ENCODE results near the gene DNMBP.
"Not testable (repeated sequence)": the region's sequence is repeated elsewhere in the genome, so short reads cannot be mapped to it uniquely, and the experiment has no call there.

The DNMBP gene

DNA sequence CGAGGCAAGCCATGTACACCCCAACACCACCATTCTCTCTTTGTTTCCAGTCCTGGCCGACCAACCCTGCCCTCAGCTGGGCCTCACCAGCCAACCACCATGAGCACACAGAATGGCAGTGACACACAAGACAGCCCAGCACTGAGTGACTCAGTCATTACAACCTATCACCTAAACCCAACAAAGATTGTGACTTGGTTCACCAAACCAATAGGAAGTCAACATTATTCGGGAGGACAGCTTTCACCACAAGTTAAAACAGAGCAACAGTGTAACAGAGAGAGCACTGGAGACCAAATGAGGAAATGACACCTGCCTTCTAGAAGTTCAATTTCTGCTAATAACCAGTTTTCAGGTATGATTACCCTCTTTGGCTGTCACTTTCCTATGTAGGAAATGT, 72.1 kb downstream of the DNMBP start:
- POLR2A ChIA-PET = no interaction called here
- CTCF ChIA-PET = no interaction called here
- no peak for DNase-seq

DNA sequence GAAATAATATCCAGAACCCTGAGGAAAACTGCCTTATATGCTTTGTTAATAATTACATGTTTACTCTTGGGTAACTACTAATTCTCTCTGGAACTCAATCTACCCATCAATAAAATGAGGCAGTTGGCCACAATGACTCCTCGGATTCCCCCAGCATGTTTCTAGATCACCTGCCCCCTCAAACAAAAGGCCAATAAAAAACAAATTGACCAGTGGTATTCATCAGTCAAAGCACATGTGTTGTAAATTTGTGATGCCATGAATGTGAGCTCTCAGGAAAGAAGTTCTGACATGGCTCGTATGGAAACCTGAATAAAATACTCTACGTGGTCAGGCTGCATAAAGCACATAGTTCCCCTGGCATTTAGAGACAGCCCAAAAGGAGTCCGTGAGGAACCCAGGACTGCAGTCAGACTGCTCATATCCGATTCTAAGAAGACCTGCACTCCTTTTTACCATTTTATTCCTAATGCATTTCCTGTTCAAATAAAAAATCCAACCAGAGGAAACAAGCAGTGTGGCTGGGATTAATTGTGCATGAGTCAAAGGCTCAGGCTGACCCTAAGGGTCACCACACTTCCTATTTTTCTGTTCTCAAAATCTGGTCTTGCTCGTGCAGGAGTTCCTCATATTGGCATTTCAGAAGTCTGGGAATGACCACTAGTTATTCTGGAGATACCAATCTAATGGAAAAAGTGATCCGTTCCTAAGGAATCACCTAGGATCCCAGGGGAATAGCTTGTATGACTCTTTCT, 77.4 kb downstream of the DNMBP start:
- POLR2A ChIA-PET; H3K9me3 ChIP-seq (ENCODE audit: control extremely low read depth in 1 of 5, control insufficient read depth in 4 of 5, insufficient read depth in 2 of 5, low read depth in 1 of 5, low read length in 4 of 5); H3K4me3 ChIP-seq (ENCODE audit: control insufficient read depth in 1 of 7, extremely low read depth in 1 of 7, insufficient read depth in 4 of 7, low read depth in 2 of 7, low read length in 6 of 7); CTCF ChIA-PET; H3K27me3 ChIP-seq (replicated peaks in 2 of 5; ENCODE audit: control insufficient read depth in 4 of 5, insufficient read depth in 5 of 5, low read length in 4 of 5); H3K27ac ChIP-seq (ENCODE audit: insufficient read depth in 1 of 2, low read depth in 1 of 2, low read length in 2 of 2, poor library complexity in 1 of 2, severe bottlenecking in 2 of 2); DNase-seq; H3K36me3 ChIP-seq (ENCODE audit: control insufficient read depth in 4 of 4, insufficient read depth in 4 of 4, low read length in 3 of 4): not testable (repeated sequence)
- WGBS (ENCODE audit: insufficient coverage) = 100% methylated on average over 1 of the region's 7 CpGs
- peaks cover 3 to 11% (median 7%) of the 10 kb centered on the region in 4 experiments for H3K4me1 ChIP-seq (ENCODE audit: control extremely low read depth in 1 of 4, control insufficient read depth in 4 of 4, insufficient read depth in 4 of 4, low read length in 3 of 4)

More for the DNA sequence above, 72.1 kb downstream of the DNMBP start:
- peaks cover 0 to 6% (median 3%) of the 10 kb centered on the region in 4 experiments for H3K36me3 ChIP-seq (ENCODE audit: control insufficient read depth in 4 of 4, insufficient read depth in 4 of 4, low read length in 3 of 4)
- no peaks in the 10 kb centered on the region for H3K4me1 ChIP-seq (ENCODE audit: control extremely low read depth in 1 of 4, control insufficient read depth in 4 of 4, insufficient read depth in 4 of 4, low read length in 3 of 4)
- 95% methylated on average over 3 of the region's 3 CpGs for WGBS (ENCODE audit: insufficient coverage)
- no peak overlapping the region for H3K4me3 ChIP-seq (ENCODE audit: control insufficient read depth in 1 of 7, extremely low read depth in 1 of 7, insufficient read depth in 4 of 7, low read depth in 2 of 7, low read length in 6 of 7)
- no peaks in the 10 kb centered on the region for H3K27me3 ChIP-seq (replicated peaks in 2 of 5; ENCODE audit: control insufficient read depth in 4 of 5, insufficient read depth in 5 of 5, low read length in 4 of 5)
- peaks cover 0 to 7% (median 0%) of the 10 kb centered on the region in 5 experiments for H3K9me3 ChIP-seq (ENCODE audit: control extremely low read depth in 1 of 5, control insufficient read depth in 4 of 5, insufficient read depth in 2 of 5, low read depth in 1 of 5, low read length in 4 of 5)
- no peak overlapping the region for H3K27ac ChIP-seq (ENCODE audit: insufficient read depth in 1 of 2, low read depth in 1 of 2, low read length in 2 of 2, poor library complexity in 1 of 2, severe bottlenecking in 2 of 2)

DNA sequence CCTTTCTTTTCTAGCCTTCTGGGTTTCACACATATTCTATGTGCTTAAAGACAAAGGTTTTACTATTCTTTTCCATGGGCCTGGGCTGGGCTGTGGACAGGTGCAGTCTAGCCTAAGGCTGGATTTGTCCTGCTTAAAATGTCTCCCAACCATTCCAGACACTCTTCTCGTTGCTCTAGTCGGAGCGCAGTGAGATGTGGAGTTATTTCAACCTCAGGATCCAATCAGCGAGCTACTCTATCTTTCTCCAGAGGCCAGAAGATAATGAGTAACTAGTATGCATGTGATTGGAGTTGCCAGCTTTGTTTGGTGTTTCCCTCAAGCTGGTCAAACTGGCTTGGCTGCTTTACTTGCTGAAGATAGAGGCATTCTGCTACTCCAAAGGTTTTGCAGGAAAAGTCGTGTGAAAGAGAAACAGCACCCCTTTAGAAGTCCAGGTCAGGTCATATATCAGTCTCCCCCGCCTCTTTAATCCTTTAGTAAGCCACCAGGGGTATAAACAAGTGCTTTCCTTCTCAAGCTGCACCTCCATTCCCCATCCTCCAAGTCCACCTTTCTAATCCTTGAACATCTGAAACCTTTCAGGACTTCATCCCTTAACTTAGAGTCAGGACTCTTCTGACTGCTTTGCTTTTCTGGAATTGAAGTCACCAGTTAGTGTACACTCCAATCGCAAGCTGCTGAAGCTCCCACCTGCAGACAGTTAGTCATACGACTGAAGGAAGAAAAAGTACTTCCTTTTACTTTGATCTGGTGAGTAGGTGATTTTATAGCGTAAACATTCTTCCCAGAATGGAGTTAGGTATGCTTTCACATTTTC, 78.8 kb downstream of the DNMBP start:
- Histone ChIP-seq H3K4me1 (ENCODE audit: control extremely low read depth in 1 of 4, control insufficient read depth in 4 of 4, insufficient read depth in 4 of 4, low read length in 3 of 4) (peaks cover 7 to 19% (median 11%) of the 10 kb centered on the region in 4 experiments), H3K9me3 (ENCODE audit: control extremely low read depth in 1 of 5, control insufficient read depth in 4 of 5, insufficient read depth in 2 of 5, low read depth in 1 of 5, low read length in 4 of 5) (no peaks in the 10 kb centered on the region), H3K27ac (ENCODE audit: insufficient read depth in 1 of 2, low read depth in 1 of 2, low read length in 2 of 2, poor library complexity in 1 of 2, severe bottlenecking in 2 of 2) (no peak overlapping the region), H3K36me3 (ENCODE audit: control insufficient read depth in 4 of 4, insufficient read depth in 4 of 4, low read length in 3 of 4) (no peaks in the 10 kb centered on the region), H3K4me3 (ENCODE audit: control insufficient read depth in 1 of 7, extremely low read depth in 1 of 7, insufficient read depth in 4 of 7, low read depth in 2 of 7, low read length in 6 of 7) (no peak overlapping the region), H3K27me3 (replicated peaks in 2 of 5; ENCODE audit: control insufficient read depth in 4 of 5, insufficient read depth in 5 of 5, low read length in 4 of 5) (no peaks in the 10 kb centered on the region)
- POLR2A ChIA-PET = no interaction called here
- DNase-seq = no peak
- CTCF ChIA-PET = interaction anchor here (1.2 to 2.1 kb wide), 3 partner anchors 13 to 49 kb away, joined by 3 to 5 read pairs (median 3); no protein-coding TSS in a partner anchor
- WGBS (ENCODE audit: insufficient coverage) = 75% methylated on average over 4 of the region's 9 CpGs

DNA sequence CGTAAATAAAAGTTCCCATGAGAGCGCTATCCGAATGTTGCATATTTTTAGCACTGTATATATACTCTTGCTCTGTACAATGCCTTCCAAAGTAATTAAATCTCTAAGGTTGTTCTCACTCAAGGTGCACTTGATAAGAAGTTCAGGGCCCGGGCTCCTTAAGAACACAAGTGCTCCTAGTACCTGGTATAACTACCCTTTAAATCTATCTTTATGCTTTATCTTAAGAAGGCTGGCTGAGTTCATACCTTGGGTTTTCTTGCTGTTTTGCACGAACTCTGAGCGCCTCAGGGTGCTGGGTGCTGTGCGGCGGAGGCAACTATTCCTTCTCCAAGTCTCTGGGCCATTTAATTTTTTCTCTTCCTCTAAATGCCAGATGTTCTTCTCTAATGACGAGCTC, 80.4 kb downstream of the DNMBP start:
- 97% methylated on average over 9 of the region's 9 CpGs for WGBS (ENCODE audit: insufficient coverage)
- H3K4me1 ChIP-seq (ENCODE audit: control extremely low read depth in 1 of 4, control insufficient read depth in 4 of 4, insufficient read depth in 4 of 4, low read length in 3 of 4) = peaks cover 7 to 19% (median 11%) of the 10 kb centered on the region in 4 experiments
- no peak overlapping the region for H3K4me3 ChIP-seq (ENCODE audit: control insufficient read depth in 1 of 7, extremely low read depth in 1 of 7, insufficient read depth in 4 of 7, low read depth in 2 of 7, low read length in 6 of 7)
- ChIA-PET POLR2A (no interaction called here), CTCF (interaction anchor here (2.1 kb wide), 1 partner anchor 11 kb away, joined by 5 read pairs; no protein-coding TSS in a partner anchor)
- no peak for DNase-seq
- no peak overlapping the region for H3K27ac ChIP-seq (ENCODE audit: insufficient read depth in 1 of 2, low read depth in 1 of 2, low read length in 2 of 2, poor library complexity in 1 of 2, severe bottlenecking in 2 of 2)
- H3K9me3 ChIP-seq (ENCODE audit: control extremely low read depth in 1 of 5, control insufficient read depth in 4 of 5, insufficient read depth in 2 of 5, low read depth in 1 of 5, low read length in 4 of 5) = no peaks in the 10 kb centered on the region
- H3K27me3 ChIP-seq (replicated peaks in 2 of 5; ENCODE audit: control insufficient read depth in 4 of 5, insufficient read depth in 5 of 5, low read length in 4 of 5) = no peaks in the 10 kb centered on the region
- H3K36me3 ChIP-seq (ENCODE audit: control insufficient read depth in 4 of 4, insufficient read depth in 4 of 4, low read length in 3 of 4) = no peaks in the 10 kb centered on the region

DNA sequence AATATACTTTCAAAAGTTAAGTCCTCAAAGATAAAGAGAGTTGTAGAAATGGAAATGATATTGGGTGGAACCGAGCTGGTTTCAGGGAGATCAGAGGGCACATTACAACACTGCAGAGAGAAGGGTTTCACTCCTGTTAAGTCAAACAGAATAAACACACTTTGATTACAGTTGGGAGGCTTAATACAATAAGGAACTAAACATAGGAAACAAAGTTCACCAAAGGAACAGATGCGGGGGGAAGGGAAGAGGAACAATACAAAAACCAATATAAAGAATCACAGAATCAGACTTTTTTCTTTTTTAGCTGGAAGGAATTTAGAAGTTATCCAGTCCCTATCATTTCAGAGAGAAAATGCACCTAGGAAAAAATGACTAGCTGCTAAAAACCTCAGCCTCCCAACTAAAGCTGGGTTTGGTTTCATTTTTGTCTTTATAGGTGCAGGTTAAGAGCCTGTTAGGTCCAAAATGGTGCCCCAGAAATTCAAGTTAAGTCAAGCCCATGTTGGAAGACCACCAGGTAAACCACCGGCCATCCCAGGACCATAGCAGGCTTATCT, 81.9 kb downstream of the DNMBP start:
- 73% methylated on average over 1 of the region's 3 CpGs for WGBS (ENCODE audit: insufficient coverage)
- ChIA-PET CTCF (no interaction called here), POLR2A (no interaction called here)
- DNase-seq = peak; percentile 4 to 62 (median 54)
- no peaks in the 10 kb centered on the region for H3K27me3 ChIP-seq (replicated peaks in 2 of 5; ENCODE audit: control insufficient read depth in 4 of 5, insufficient read depth in 5 of 5, low read length in 4 of 5)
- H3K36me3 ChIP-seq (ENCODE audit: control insufficient read depth in 4 of 4, insufficient read depth in 4 of 4, low read length in 3 of 4) = no peaks in the 10 kb centered on the region
- no peak overlapping the region for H3K4me3 ChIP-seq (ENCODE audit: control insufficient read depth in 1 of 7, extremely low read depth in 1 of 7, insufficient read depth in 4 of 7, low read depth in 2 of 7, low read length in 6 of 7)
- no peak overlapping the region for H3K27ac ChIP-seq (ENCODE audit: insufficient read depth in 1 of 2, low read depth in 1 of 2, low read length in 2 of 2, poor library complexity in 1 of 2, severe bottlenecking in 2 of 2)
- H3K4me1 ChIP-seq (ENCODE audit: control extremely low read depth in 1 of 4, control insufficient read depth in 4 of 4, insufficient read depth in 4 of 4, low read length in 3 of 4) = peaks cover 7 to 19% (median 11%) of the 10 kb centered on the region in 4 experiments
- no peaks in the 10 kb centered on the region for H3K9me3 ChIP-seq (ENCODE audit: control extremely low read depth in 1 of 5, control insufficient read depth in 4 of 5, insufficient read depth in 2 of 5, low read depth in 1 of 5, low read length in 4 of 5)

DNA sequence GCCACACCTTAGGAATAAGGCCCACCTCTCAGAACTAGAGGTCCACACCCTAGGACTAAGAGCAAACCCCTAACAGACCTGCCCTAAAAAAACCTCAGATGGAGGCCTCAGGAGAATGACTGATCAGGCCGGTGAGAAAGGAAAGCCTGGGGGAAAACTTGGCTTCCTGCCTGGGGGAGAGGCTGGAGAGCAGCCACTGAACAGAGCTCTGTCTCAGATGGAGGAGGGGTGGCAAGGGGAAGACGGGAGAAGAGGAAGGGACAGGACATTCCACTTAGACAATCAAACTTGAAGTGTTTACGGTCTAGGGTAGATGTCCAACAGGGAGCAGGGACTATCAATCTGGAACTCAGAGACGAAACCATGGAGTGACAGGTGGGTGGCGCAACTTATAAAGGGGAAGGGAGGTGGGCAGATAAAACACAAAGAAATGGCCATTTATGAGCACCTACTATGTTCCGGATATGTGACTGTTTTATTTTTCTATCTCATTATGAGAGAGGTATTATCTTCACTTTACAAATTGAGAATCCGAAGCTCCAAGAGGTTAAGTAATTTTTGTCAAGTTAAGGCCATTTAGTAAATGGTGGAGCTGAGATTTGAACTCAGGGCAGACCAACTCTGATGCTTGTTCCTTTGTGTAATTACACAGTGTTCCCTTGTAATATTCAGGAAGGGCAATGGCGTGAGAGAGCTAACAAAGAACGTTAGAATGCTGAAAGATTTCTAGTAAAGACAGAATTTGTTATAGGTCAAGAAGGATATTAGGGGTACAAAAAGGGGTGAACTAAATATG, 82.6 kb downstream of the DNMBP start:
- CTCF ChIA-PET = no interaction called here
- Histone ChIP-seq H3K9me3 (ENCODE audit: control extremely low read depth in 1 of 5, control insufficient read depth in 4 of 5, insufficient read depth in 2 of 5, low read depth in 1 of 5, low read length in 4 of 5) (no peaks in the 10 kb centered on the region), H3K4me3 (ENCODE audit: control insufficient read depth in 1 of 7, extremely low read depth in 1 of 7, insufficient read depth in 4 of 7, low read depth in 2 of 7, low read length in 6 of 7) (no peak overlapping the region), H3K27ac (ENCODE audit: insufficient read depth in 1 of 2, low read depth in 1 of 2, low read length in 2 of 2, poor library complexity in 1 of 2, severe bottlenecking in 2 of 2) (no peak overlapping the region), H3K36me3 (ENCODE audit: control insufficient read depth in 4 of 4, insufficient read depth in 4 of 4, low read length in 3 of 4) (no peaks in the 10 kb centered on the region), H3K4me1 (ENCODE audit: control extremely low read depth in 1 of 4, control insufficient read depth in 4 of 4, insufficient read depth in 4 of 4, low read length in 3 of 4) (peaks cover 7 to 19% (median 12%) of the 10 kb centered on the region in 4 experiments), H3K27me3 (replicated peaks in 2 of 5; ENCODE audit: control insufficient read depth in 4 of 5, insufficient read depth in 5 of 5, low read length in 4 of 5) (no peaks in the 10 kb centered on the region)
- POLR2A ChIA-PET = no interaction called here
- 68% methylated on average over 6 of the region's 9 CpGs for WGBS (ENCODE audit: insufficient coverage)
- no peak for DNase-seq

Data from common myeloid progenitor, CD34-positive (primary cell).